ENCODE data around the gene SLC25A22.

Gene SLC25A22

GRCh38 chr11:825366-826226 lies 27.5 kb upstream of the SLC25A22 start:
- in situ Hi-C loops (cut with HindIII; ENCODE audit: low pct_ligation_motif_present, low pct_unique_long_range_greater_than_20kb, low sequenced_read_pairs), result no loop called here
- DNase-seq, result no peak

- no peak for DNase-seq
- in situ Hi-C loops (cut with HindIII; ENCODE audit: low pct_ligation_motif_present, low pct_unique_long_range_greater_than_20kb, low sequenced_read_pairs), result no loop called here
These were observed 26.9 kb upstream of the SLC25A22 start for GRCh38 chr11:824942-825341.

- in situ Hi-C loops (cut with HindIII; ENCODE audit: low pct_ligation_motif_present, low pct_unique_long_range_greater_than_20kb, low sequenced_read_pairs), result no loop called here
- DNase-seq, result no peak
These were observed 26.3 kb upstream of the SLC25A22 start for GRCh38 chr11:824292-824880.

GRCh38 chr11:823441-824291 lies 25.6 kb upstream of the SLC25A22 start:
- in situ Hi-C loops (cut with HindIII; ENCODE audit: low pct_ligation_motif_present, low pct_unique_long_range_greater_than_20kb, low sequenced_read_pairs), result no loop called here
- no peak for DNase-seq

- in situ Hi-C loops (cut with HindIII; ENCODE audit: low pct_ligation_motif_present, low pct_unique_long_range_greater_than_20kb, low sequenced_read_pairs), result no loop called here
- no peak for DNase-seq
These were observed 23.7 kb upstream of the SLC25A22 start for GRCh38 chr11:821512-822371.

- DNase-seq, result peak; percentile 83
- in situ Hi-C loops (cut with HindIII; ENCODE audit: low pct_ligation_motif_present, low pct_unique_long_range_greater_than_20kb, low sequenced_read_pairs), result no loop called here
These were observed 22.8 kb upstream of the SLC25A22 start for GRCh38 chr11:820655-821511.

- DNase-seq, result peak; percentile 84
- in situ Hi-C loops (cut with HindIII; ENCODE audit: low pct_ligation_motif_present, low pct_unique_long_range_greater_than_20kb, low sequenced_read_pairs), result no loop called here
These were observed 22.0 kb upstream of the SLC25A22 start for GRCh38 chr11:819943-820649.

- DNase-seq, result peak; percentile 84
- in situ Hi-C loops (cut with HindIII; ENCODE audit: low pct_ligation_motif_present, low pct_unique_long_range_greater_than_20kb, low sequenced_read_pairs), result no loop called here
These were observed 21.2 kb upstream of the SLC25A22 start for GRCh38 chr11:819129-819931.

- in situ Hi-C loops (cut with HindIII; ENCODE audit: low pct_ligation_motif_present, low pct_unique_long_range_greater_than_20kb, low sequenced_read_pairs), result no loop called here
- peak; percentile 85 for DNase-seq
These were observed 20.5 kb upstream of the SLC25A22 start, which contains the start of gene PNPLA2 for GRCh38 chr11:818396-819128. Gene PNPLA2 (plus strand): TSS chr11:818914. CDS start chr11:819719, 805 bp downstream.

- in situ Hi-C loops (cut with HindIII; ENCODE audit: low pct_ligation_motif_present, low pct_unique_long_range_greater_than_20kb, low sequenced_read_pairs), result no loop called here
These were observed 18.3 kb upstream of the SLC25A22 start for GRCh38 chr11:816433-816779.

GRCh38 chr11:815675-816432 lies 17.8 kb upstream of the SLC25A22 start:
- in situ Hi-C loops (cut with HindIII; ENCODE audit: low pct_ligation_motif_present, low pct_unique_long_range_greater_than_20kb, low sequenced_read_pairs), result no loop called here

More at GRCh38 chr11:816433-816779, 18.3 kb upstream of the SLC25A22 start:
- no peak for DNase-seq

GRCh38 chr11:813456-814096 lies 15.5 kb upstream of the SLC25A22 start:
- in situ Hi-C loops (cut with HindIII; ENCODE audit: low pct_ligation_motif_present, low pct_unique_long_range_greater_than_20kb, low sequenced_read_pairs), result no loop called here
- no peak for DNase-seq

More at GRCh38 chr11:815675-816432, 17.8 kb upstream of the SLC25A22 start:
- DNase-seq, result no peak

GRCh38 chr11:813072-813455 lies 15.0 kb upstream of the SLC25A22 start:
- DNase-seq, result no peak
- in situ Hi-C loops (cut with HindIII; ENCODE audit: low pct_ligation_motif_present, low pct_unique_long_range_greater_than_20kb, low sequenced_read_pairs), result no loop called here

GRCh38 chr11:812390-812789 lies 14.3 kb upstream of the SLC25A22 start:
- in situ Hi-C loops (cut with HindIII; ENCODE audit: low pct_ligation_motif_present, low pct_unique_long_range_greater_than_20kb, low sequenced_read_pairs), result no loop called here
- DNase-seq, result no peak

Data from ACHN (cell line).